T-helper 2 cell treated with Interferon-gamma antibody and Interleukin-4, amounts not matched to agents 100 ng/mL and 5 ng/mL, for 36 hours (primary cell): ENCODE results near the gene YWHAH. TPM values are rescaled to one million over a fixed set of nuclear protein-coding genes. Genes with fewer than 3 reads are reported as not detected.
"Not testable (repeated sequence)": the region's sequence is repeated elsewhere in the genome, so short reads cannot be mapped to it uniquely, and the experiment has no call there.

Source experiments
- intact Hi-C: fragments of 100-400 bp; cut with micrococcal nuclease; formaldehyde crosslinking; loops from one replicate; pipeline ENCODE4 v1.15.1; 2023
- total RNA-seq: library from RNA; stranded (reverse); gene quantifications from 2 replicates; pipeline ENCODE4 v1.2.3, GENCODE V29; 2022

Gene YWHAH
- total RNA-seq, 1 donor from 2014 or later = 178 TPM

DNA sequence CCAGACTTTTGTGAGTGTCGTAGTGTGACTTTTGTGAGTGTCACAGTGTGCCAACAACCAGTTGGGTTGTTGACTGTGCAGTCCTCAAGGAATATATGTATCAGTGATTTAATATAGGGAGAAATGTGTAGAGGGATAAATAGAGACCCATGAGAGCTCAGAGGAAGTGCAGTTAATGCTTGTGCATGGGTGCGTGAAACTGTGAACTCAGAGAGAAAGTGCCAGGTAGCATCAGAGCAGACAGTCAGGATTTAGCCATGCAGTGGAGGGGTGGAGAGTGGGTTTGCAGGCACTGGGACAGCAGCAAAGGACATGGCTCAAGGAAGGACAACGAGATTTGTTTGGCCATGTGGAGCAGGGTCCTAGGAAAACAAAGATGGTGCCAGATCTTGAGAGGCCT is 33.6 kb downstream of the YWHAH start:
- intact Hi-C loops = loop anchor here (2.0 kb wide), 4 partner anchors 103 to 497 kb away; partner anchors contain the start of genes FBXO7 and RFPL2

- intact Hi-C loops = no loop called here
Observed at GRCh38 chr22:31980628-31981027, 36.3 kb downstream of the YWHAH start.

DNA sequence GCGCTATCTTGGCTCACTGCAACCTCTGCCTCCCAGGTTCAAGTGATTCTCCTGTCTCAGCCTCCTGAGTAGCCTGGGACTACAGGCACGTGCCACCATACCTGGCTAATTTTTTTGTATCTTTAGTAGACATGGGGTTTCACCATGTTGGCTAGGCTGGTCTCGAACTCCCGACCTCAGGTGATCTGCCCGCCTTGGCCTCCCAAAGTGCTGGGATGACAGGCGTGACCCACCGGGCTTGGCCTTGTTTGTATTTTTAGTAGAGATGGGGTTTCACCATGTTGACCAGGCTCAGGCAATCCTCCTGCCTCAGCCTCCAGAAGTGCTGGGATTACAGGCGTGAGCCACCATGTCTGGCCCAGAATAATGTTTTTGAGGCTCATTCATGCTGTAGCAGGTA is 37.6 kb downstream of the YWHAH start:
- intact Hi-C loops = not testable (repeated sequence)

DNA sequence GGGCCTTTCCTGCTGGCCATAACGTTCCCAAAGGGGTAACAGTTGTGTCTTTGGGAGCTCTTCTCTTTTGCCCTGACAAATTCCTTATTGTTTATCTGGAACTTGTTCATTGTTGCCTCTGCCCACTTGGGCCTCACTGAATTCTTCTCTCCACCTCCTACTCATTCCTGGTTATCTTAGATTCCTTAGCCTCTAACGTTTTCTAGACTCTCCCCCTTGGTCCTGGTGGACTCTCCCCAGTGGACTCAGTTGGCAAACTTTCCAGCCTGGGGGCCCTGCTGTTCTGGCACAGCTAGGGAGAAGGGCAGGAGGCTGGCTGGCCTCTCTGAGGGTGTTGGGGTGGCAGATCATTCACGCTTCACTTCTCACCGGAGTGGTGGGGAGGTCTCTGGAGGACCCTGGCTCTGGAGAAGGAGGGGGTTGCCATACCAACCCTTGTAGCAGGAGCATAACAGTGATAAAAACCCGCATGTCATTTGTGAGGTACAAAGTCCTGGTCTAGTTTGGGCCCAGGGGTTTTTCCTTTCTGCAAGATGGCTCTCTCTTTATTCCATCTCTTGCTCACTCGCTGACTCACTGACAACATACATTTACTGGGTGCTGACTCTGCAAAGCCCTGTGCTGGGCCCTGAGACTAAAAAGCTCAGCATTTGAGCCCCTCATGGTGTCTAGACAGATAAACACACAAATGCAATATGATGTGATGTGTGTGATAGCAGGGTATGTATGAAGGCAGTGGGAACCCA is 39.7 kb downstream of the YWHAH start:
- intact Hi-C loops = no loop called here

DNA sequence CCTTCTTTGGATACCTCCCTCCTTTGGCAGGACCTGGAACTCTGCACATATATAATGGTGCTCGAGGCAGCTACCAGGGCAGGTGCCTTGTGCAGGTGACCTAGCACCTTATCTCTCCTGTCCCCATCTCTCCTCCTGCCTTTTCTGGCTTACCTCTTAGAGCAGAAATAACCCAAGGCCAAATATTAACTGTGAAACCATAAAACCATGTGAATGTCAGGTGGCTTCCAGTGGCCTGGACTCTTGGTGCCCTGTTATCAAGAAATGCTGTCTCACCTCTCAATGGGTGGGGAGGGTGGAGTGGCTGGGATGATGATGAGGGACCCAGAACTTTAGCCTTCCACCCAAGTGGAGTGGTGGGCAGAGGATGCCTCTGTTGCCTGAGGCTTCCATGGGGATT is 42.9 kb downstream of the YWHAH start:
- intact Hi-C loops = no loop called here

DNA sequence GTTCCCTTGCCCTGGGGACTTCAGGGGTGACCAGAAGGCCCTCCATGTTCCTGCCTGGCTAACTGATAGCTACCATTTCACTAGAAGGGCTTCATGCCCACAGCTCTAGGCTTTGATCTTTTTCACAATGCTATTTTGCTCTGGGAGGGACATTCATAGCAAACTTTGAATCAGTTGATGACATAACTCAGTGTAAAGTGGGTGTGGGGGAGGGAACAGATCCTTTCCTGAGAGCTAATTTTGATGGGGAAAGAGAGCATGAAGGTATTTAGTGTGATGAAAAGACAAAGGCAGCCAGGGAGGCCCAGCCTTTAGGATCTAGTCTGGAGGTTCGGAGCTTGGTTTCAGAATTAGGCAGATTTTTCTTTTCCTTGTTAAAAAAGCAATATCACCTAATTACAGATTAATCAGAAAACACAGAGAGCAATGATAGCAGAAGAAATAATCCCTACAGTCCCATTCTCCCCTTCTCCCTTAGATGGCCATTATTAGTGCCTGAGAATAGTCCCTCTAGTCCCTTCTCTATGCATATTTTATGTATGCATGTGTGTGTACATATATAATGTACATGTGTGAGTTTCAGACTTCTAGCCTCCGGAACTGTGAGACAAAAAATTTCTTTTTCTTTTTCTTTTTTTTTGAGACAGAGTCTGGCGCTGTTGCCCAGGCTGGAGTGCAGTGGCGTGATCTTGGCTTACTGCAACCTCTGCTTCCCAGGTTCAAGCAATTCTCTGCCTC is 46.9 kb downstream of the YWHAH start:
- intact Hi-C loops = no loop called here

GRCh38 chr22:31995046-31995445 is 50.7 kb downstream of the YWHAH start:
- intact Hi-C loops = no loop called here

- intact Hi-C loops = no loop called here
Observed at GRCh38 chr22:31995807-31996206, 51.5 kb downstream of the YWHAH start.

- intact Hi-C loops = no loop called here
Observed at GRCh38 chr22:31998784-31999385, 54.5 kb downstream of the YWHAH start.

DNA sequence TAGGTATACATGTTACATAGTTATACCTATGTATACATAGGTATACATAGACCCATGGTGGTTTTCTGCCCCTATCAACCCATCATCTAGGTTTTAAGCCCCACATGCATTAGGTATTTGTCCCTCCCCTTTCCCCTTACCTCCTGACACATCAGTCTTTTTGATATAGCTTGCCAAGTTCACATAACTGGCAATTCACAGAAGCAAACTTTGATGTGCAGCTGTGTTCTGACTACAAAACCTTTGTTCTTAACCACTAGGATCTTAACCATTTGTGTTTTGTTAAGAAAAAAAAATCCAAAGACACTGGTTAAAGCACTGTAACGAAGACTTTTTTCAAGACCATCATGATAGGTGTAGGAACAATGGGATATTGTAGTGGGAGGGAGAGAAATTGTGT is 55.8 kb downstream of the YWHAH start:
- intact Hi-C loops = no loop called here

DNA sequence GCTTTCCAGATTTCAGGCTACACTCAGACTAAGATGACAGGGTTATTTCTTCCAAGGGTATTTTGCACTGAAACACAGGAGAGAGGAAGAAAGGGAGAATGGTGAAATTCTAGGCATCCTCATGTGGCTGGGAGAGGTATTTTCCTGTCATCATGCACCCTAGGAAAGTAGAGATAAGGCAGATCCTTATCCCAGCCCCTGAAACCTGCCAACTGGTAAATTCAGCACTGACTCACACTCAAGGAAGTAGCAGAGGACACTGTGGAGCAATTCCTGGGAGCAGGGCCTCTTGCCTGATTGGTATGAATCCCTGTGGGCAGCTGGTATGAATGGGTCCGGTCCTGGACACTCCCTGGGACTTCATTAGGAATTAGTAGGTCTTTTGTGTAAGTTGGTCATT is 61.1 kb downstream of the YWHAH start:
- intact Hi-C loops = no loop called here

Other genes starting within 250 kb of the YWHAH start
- 65.6 and 65.9 TPM in 2 replicates for gene PRR14L, start 194.4 kb upstream of the YWHAH start, total RNA-seq
- 38.5 and 41.0 TPM in 2 replicates for gene DEPDC5, start 190.5 kb upstream of the YWHAH start, total RNA-seq
- not detected in 2 replicates for gene SLC5A1, start 98.7 kb downstream of the YWHAH start, total RNA-seq
- not detected in 2 replicates for gene C22orf42, start 214.8 kb downstream of the YWHAH start, total RNA-seq